ENCODE measurements around the gene TMCO4.

DNA sequence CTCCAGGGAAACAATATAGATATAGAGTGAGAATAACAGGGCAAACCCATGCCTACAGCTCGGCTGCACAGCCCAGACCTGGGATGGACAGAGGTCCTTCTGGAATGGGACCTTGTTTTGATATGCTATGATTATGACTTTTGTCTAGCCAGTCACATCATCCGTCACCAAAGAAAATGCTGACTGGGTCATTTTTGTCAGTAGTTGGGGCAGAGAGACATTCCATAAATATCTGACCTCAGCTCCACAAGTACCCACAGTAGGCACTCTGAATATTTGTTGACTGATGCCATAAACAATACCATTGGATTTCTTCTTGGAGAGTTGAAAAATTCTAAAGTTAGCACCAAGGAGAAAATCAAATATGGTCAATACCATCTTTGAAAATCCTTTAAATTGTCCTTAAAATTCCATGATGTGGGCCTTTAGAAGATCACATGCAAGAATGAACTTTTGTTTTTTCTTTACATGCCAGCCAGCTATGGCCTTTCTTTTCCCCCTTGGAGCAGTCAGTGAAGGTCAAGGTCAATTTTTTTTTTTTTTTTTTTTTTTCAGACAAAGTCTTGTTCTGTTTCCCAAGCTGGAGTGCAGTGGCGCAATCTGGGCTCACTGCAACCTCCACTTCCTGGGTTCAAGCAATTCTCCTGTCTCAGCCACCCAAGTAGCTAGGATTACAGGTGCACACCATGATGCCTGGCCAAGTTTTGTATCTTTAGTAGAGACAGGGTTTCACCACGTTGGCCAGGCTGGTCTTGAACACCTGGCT, 7.3 kb downstream of the TMCO4 start:
- TF ChIP-seq ZC3H10 (CRISPR knock-in tag; IDR thresholded peaks at IDR 0.05) = no peak
- TF ChIP-seq PATZ1 (CRISPR knock-in tag; IDR thresholded peaks at IDR 0.05; ENCODE audit: borderline replicate concordance) = no peak
- TF ChIP-seq ZFP3 (CRISPR knock-in tag; IDR thresholded peaks at IDR 0.05) = no peak
- no peak for TF ChIP-seq TCF4 (CRISPR knock-in tag; IDR thresholded peaks at IDR 0.05; ENCODE audit: borderline replicate concordance)
